Caco-2 (cell line): ENCODE results near the gene NKD2. TPM values are rescaled to one million over a fixed set of nuclear protein-coding genes. Genes with fewer than 3 reads are reported as not detected.

Experiments used
- BruUV-seq: library from RNA; stranded (reverse); fragments of 400-500 nt; replicated peaks from 2 replicates; lab custom pipeline; 2021; lab: Mats Ljungman, UMichigan
- CTCF ChIA-PET: fragments of 300-600 bp; sonication (Branson Sonifier 250); formaldehyde crosslinking; loops from one replicate; lab custom pipeline; 2022; ENCODE audit warnings: antibody characterized with exemption; lab: Charles Lee
- POLR2A ChIA-PET: fragments of 300-600 bp; sonication (Branson Sonifier 250); formaldehyde crosslinking; loops from one replicate; lab custom pipeline; 2022; ENCODE audit warnings: antibody characterized with exemption; lab: Charles Lee
- DNase-seq, 2 experiments: peaks; one replicate each; pipeline versions ENCODE4 v3.0.0 to v3.0.0-alpha.2; 2020 to 2022
- H3K27me3 ChIP-seq: replicated peaks from 2 replicates; pipeline ENCODE4 v1.6.0; 2011; ENCODE audit warnings: low read length; ENCODE audit not compliant: control insufficient read depth, insufficient read depth
- H3K36me3 ChIP-seq: 2 replicates; pipeline ENCODE4 v1.5.1; 2011; ENCODE audit warnings: low read length; ENCODE audit not compliant: control insufficient read depth, insufficient read depth
- H3K4me1 ChIP-seq: fragments of 250-450 bp; sonication (Bioruptor Pico); 2 replicates; pipeline ENCODE4 v1.5.1; 2020; ENCODE audit warnings: mild to moderate bottlenecking
- H3K4me3 ChIP-seq: 2 replicates; pipeline ENCODE4 v1.5.1; 2011; ENCODE audit warnings: low read depth, mild to moderate bottlenecking, control low read depth, low read length
- H3K9me3 ChIP-seq: fragments of 250-450 bp; sonication (Bioruptor Pico); 2 replicates; pipeline ENCODE4 v1.5.1; 2020; ENCODE audit warnings: mild to moderate bottlenecking, moderate library complexity
- H3K27ac Mint-ChIP-seq: one replicate; pipeline ENCODE4 v1.8.0; 2022; ENCODE audit warnings: mixed read lengths; ENCODE audit not compliant: unreplicated experiment
- H3K27me3 Mint-ChIP-seq: one replicate; pipeline ENCODE4 v1.8.0; 2022; ENCODE audit warnings: mixed read lengths; ENCODE audit not compliant: insufficient read depth, unreplicated experiment
- H3K36me3 Mint-ChIP-seq: one replicate; pipeline ENCODE4 v1.8.0; 2022; ENCODE audit warnings: mild to moderate bottlenecking, mixed read lengths; ENCODE audit not compliant: insufficient read depth, unreplicated experiment
- H3K4me1 Mint-ChIP-seq: one replicate; pipeline ENCODE4 v1.8.0; 2022; ENCODE audit warnings: low read depth, mixed read lengths; ENCODE audit not compliant: unreplicated experiment
- H3K4me3 Mint-ChIP-seq: one replicate; pipeline ENCODE4 v1.8.0; 2022; ENCODE audit warnings: mild to moderate bottlenecking, moderate library complexity, mixed read lengths; ENCODE audit not compliant: unreplicated experiment
- H3K9me3 Mint-ChIP-seq: one replicate; pipeline ENCODE4 v1.8.0; 2022; ENCODE audit warnings: mixed read lengths; ENCODE audit not compliant: unreplicated experiment
- intact Hi-C: fragments of 100-400 bp; cut with micrococcal nuclease; formaldehyde crosslinking; loops from one replicate; pipeline ENCODE4 v1.10.0; 2022; ENCODE audit not compliant: unreplicated experiment
- total RNA-seq: library from RNA; stranded (reverse); gene quantifications from 2 replicates; pipeline ENCODE4 v1.2.3, GENCODE V29; 2022
- TF ChIP-seq, protein P1 (sequence below), 2 experiments: fragments of 200-600 bp in 1 of 2; IDR thresholded peaks; 1 replicate in 1 of 2; 2 replicates in 1 of 2; pipeline versions ENCODE4 v1.5.1 to v1.8.0; 2011 to 2022; ENCODE audit warnings: antibody characterized with exemption in 1 of 2, control low read depth in 1 of 2, inconsistent platforms in 1 of 2, low read depth in 1 of 2, low read length in 1 of 2, mild to moderate bottlenecking in 1 of 2, moderate library complexity in 1 of 2; ENCODE audit not compliant: insufficient read depth in 1 of 2, severe bottlenecking in 1 of 2, unreplicated experiment in 1 of 2

Gene NKD2
- total RNA-seq, 1 experiment from 2014 or later = 17.7 TPM

DNA sequence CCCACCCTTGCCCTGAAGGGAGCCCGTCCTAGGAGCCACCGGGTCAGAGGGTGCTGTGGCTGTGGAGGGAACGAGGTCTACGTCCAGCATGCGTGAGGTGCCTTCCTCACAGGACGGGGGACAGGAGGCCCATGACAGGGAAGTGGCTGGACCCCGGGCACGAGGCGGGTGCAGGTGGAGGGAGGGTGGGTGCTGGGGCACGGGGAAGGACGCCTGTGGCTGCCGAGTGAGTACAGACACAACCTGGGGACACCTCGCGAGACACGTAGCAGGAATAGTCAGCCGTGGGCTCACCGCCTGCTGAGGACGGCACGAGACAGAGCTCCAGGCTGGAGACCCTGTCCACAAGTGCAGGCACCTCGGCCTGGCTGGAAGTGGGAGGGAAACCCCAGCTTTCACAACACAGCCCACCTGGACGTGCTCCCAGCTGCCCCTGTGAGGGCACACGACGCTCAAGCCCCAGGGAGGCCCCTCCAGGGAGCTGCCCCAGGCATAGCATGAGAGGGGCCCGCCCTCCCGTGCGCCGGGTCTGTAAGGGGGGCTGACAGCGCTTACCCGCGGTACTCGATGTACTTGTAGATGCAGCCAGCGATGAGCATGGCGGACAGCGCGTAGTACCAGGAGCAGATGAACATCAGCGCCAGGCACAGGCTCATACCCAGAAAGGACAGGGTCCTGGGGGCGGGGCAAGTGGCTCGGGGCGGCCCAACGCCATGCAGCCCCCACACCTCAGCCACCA lies 66.4 kb downstream of the NKD2 start:
- Mint-ChIP-seq H3K27me3 (no peaks in the 10 kb centered on the region), H3K9me3 (no peaks in the 10 kb centered on the region), H3K4me3 (no peak overlapping the region), H3K36me3 (peaks cover 6% of the 10 kb centered on the region), H3K4me1 (no peaks in the 10 kb centered on the region), H3K27ac (no peak overlapping the region)
- Histone ChIP-seq H3K27me3 (no peaks in the 10 kb centered on the region), H3K4me1 (no peaks in the 10 kb centered on the region), H3K4me3 (no peak overlapping the region), H3K9me3 (no peaks in the 10 kb centered on the region), H3K36me3 (no peaks in the 10 kb centered on the region; the same call in 1 of the 2 replicates)
- DNase-seq = no peak
- no TSS peak for BruUV-seq
- ChIA-PET CTCF (no interaction called here), POLR2A (no interaction called here)
- TF ChIP-seq, protein P1, sequence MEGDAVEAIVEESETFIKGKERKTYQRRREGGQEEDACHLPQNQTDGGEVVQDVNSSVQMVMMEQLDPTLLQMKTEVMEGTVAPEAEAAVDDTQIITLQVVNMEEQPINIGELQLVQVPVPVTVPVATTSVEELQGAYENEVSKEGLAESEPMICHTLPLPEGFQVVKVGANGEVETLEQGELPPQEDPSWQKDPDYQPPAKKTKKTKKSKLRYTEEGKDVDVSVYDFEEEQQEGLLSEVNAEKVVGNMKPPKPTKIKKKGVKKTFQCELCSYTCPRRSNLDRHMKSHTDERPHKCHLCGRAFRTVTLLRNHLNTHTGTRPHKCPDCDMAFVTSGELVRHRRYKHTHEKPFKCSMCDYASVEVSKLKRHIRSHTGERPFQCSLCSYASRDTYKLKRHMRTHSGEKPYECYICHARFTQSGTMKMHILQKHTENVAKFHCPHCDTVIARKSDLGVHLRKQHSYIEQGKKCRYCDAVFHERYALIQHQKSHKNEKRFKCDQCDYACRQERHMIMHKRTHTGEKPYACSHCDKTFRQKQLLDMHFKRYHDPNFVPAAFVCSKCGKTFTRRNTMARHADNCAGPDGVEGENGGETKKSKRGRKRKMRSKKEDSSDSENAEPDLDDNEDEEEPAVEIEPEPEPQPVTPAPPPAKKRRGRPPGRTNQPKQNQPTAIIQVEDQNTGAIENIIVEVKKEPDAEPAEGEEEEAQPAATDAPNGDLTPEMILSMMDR (IDR thresholded peaks at IDR 0.05; ENCODE audit: insufficient read depth in 1 of 2, low read depth in 1 of 2, low read length in 1 of 2, severe bottlenecking in 1 of 2, unreplicated experiment in 1 of 2) = no peak
- intact Hi-C loops = no loop called here

DNA sequence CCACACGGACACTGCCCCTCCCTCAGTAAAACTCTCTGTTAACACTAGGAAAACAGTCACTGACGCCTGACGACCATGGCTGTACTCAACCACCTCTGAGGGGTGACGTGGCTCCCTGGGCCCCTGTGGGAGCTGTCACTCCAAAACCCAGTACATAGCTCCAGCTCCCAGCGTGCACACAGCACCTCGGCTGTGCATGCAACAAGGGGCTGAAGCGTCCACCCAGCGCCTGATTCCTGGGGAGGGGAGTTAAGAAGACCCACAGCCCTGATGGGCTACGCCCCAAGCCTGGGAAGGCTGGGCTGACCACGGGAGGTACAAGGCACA lies 66.9 kb downstream of the NKD2 start:
- TF ChIP-seq, protein P1 (IDR thresholded peaks at IDR 0.05; ENCODE audit: insufficient read depth in 1 of 2, low read depth in 1 of 2, low read length in 1 of 2, severe bottlenecking in 1 of 2, unreplicated experiment in 1 of 2) = no peak
- DNase-seq = no peak
- Histone ChIP-seq H3K4me3 (no peak overlapping the region), H3K4me1 (no peaks in the 10 kb centered on the region), H3K9me3 (no peaks in the 10 kb centered on the region), H3K27me3 (no peaks in the 10 kb centered on the region), H3K36me3 (no peaks in the 10 kb centered on the region; the same call in 1 of the 2 replicates)
- H3K36me3 Mint-ChIP-seq = peaks cover 6% of the 10 kb centered on the region
- CTCF ChIA-PET = no interaction called here
- no peaks in the 10 kb centered on the region for H3K27me3 Mint-ChIP-seq
- POLR2A ChIA-PET = no interaction called here
- H3K4me1 Mint-ChIP-seq = no peaks in the 10 kb centered on the region
- H3K4me3 Mint-ChIP-seq = no peak overlapping the region
- BruUV-seq = no TSS peak
- H3K27ac Mint-ChIP-seq = no peak overlapping the region
- intact Hi-C loops = no loop called here
- no peaks in the 10 kb centered on the region for H3K9me3 Mint-ChIP-seq

DNA sequence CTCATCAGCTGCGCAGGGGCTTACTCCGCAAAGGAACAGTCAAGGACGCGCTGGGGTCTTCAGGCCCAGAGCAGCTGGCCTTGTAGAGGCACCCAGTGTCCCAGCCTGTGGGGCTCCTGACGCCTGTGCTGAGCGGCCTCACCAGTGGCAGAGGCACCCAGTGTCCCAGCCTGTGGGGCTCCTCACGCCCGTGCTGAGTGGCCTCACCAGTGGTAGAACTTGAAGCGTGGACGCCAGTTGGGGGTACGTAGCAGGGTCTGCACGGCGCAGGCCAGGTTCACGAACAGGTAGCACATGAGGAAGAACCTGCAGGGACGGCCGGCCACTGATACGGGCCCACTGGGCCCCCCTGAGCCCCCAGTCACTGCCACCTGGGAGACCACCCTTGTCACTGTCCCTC lies 67.3 kb downstream of the NKD2 start:
- Mint-ChIP-seq H3K36me3 (peaks cover 6% of the 10 kb centered on the region), H3K9me3 (no peaks in the 10 kb centered on the region), H3K4me3 (no peak overlapping the region), H3K27me3 (no peaks in the 10 kb centered on the region), H3K4me1 (no peaks in the 10 kb centered on the region), H3K27ac (no peak overlapping the region)
- CTCF ChIA-PET = no interaction called here
- Histone ChIP-seq H3K9me3 (no peaks in the 10 kb centered on the region), H3K36me3 (no peaks in the 10 kb centered on the region; the same call in 1 of the 2 replicates), H3K27me3 (no peaks in the 10 kb centered on the region), H3K4me3 (no peak overlapping the region), H3K4me1 (no peaks in the 10 kb centered on the region)
- POLR2A ChIA-PET = no interaction called here
- BruUV-seq = no TSS peak
- DNase-seq = no peak
- TF ChIP-seq, protein P1 (IDR thresholded peaks at IDR 0.05; ENCODE audit: insufficient read depth in 1 of 2, low read depth in 1 of 2, low read length in 1 of 2, severe bottlenecking in 1 of 2, unreplicated experiment in 1 of 2) = no peak
- intact Hi-C loops = no loop called here
